SU-DHL-6 (cell line): ENCODE results near the gene EPX.

ENCODE experiments used
- H2AFZ ChIP-seq: fragments of 200-600 bp; sonication (generic); 2 replicates; pipeline ENCODE4 v1.6.1; 2014; ENCODE audit warnings: low read depth, mild to moderate bottlenecking, moderate library complexity, mixed read lengths, antibody characterized with exemption, low read length; ENCODE audit not compliant: severe bottlenecking
- H3F3A ChIP-seq: fragments of 200-600 bp; shearing (Covaris generic); 2 replicates; pipeline ENCODE4 v1.6.0; 2016; ENCODE audit warnings: antibody characterized with exemption, mild to moderate bottlenecking; ENCODE audit not compliant: insufficient read depth
- H3K27ac ChIP-seq: fragments of 200-600 bp; sonication (generic); 2 replicates; pipeline ENCODE4 v1.5.1; 2016; ENCODE audit warnings: low read depth, mild to moderate bottlenecking, low read length, moderate library complexity, mixed read lengths
- H3K27me3 ChIP-seq: fragments of 200-600 bp; sonication (generic), shearing (Covaris generic); 2 replicates; pipeline ENCODE4 v1.6.0; 2014; ENCODE audit warnings: mild to moderate bottlenecking, low read length
- H3K36me3 ChIP-seq: fragments of 200-600 bp; sonication (generic); 2 replicates; pipeline ENCODE4 v1.6.1; 2014; ENCODE audit warnings: mild to moderate bottlenecking, low read length, mixed read lengths
- H3K4me2 ChIP-seq: fragments of 300-600, 200-600 bp; shearing (Covaris generic), sonication (generic); 2 replicates; pipeline ENCODE4 v1.6.0; 2014; ENCODE audit warnings: low read length, low read depth, mild to moderate bottlenecking; ENCODE audit not compliant: poor library complexity, severe bottlenecking
- H3K4me3 ChIP-seq: fragments of 200-600 bp; sonication (generic); 2 replicates; pipeline ENCODE4 v1.5.1; 2014; ENCODE audit warnings: antibody characterized with exemption, low read length, mild to moderate bottlenecking, mixed read lengths; ENCODE audit not compliant: insufficient read depth, poor library complexity, severe bottlenecking
- H3K79me2 ChIP-seq: fragments of 200-600 bp; sonication (generic); 2 replicates; pipeline ENCODE4 v1.6.1; 2014; ENCODE audit warnings: mild to moderate bottlenecking, low read length, moderate library complexity; ENCODE audit not compliant: insufficient read depth
- H3K9ac ChIP-seq: fragments of 200-600 bp; sonication (generic); 2 replicates; pipeline ENCODE4 v1.7.0; 2014; ENCODE audit warnings: mild to moderate bottlenecking, low read length
- H3K9me2 ChIP-seq: fragments of 200-600 bp; sonication (generic); replicated peaks from 2 replicates; pipeline ENCODE4 v1.6.1; 2014; ENCODE audit warnings: low read length; ENCODE audit not compliant: insufficient read depth
- H3K9me3 ChIP-seq: fragments of 200-600 bp; sonication (generic); 2 replicates; pipeline ENCODE4 v1.6.1; 2014; ENCODE audit warnings: low read length, mixed read lengths; ENCODE audit not compliant: insufficient read depth
- H4K20me1 ChIP-seq: fragments of 200-600 bp; sonication (generic); 2 replicates; pipeline ENCODE4 v1.6.1; 2014; ENCODE audit warnings: low read depth, mild to moderate bottlenecking, antibody characterized with exemption, low read length, moderate library complexity, mixed read lengths
- EZH2phosphoT487 ChIP-seq: fragments of 200-600 bp; sonication (generic), shearing (Covaris generic); conservative IDR thresholded peaks from 2 replicates; pipeline ENCODE4 v1.6.1; 2018; ENCODE audit warnings: mild to moderate bottlenecking, antibody characterized with exemption, low read length, moderate library complexity, mixed read lengths
- TF ChIP-seq, protein P1 (sequence below): fragments of 200-600 bp; sonication (generic); IDR thresholded peaks from one replicate; pipeline ENCODE4 v1.5.1; 2017; ENCODE audit warnings: antibody characterized with exemption, mild to moderate bottlenecking, low read length, moderate library complexity; ENCODE audit not compliant: insufficient read depth, poor library complexity, severe bottlenecking

EPX gene

DNA sequence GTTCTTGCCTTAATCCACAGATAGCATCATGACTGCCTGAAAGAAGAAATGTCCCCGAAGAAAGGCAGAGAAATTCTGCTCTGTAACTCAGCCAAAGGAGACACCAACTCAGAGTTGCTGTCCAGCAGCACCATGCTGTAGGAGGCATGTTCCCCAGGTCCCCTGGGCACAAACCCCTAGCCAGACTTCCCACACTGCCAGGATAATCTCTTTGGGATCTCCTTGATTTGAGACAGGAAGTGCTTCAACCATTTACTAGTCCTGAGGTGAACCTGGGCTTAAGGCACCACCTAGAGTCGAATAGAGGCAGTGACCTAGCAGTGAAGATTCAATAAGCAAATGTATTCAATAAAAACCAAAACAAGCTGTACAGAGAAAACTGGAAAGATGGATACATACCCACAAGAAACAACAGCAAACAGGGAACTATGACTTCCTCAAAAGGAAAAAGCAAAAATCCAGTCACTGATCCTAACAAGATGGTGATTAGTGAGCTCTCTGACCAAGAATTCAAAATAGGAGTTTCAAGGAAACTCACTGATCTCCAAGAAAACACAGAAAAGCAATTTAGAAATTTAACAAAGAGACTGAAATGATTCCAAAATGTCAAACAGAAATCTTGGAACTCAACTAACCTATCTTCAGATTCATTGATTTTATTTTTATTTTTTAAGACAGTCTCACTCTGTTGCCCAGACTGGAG, 20.0 kb upstream of the EPX start:
- TF ChIP-seq, protein P1, sequence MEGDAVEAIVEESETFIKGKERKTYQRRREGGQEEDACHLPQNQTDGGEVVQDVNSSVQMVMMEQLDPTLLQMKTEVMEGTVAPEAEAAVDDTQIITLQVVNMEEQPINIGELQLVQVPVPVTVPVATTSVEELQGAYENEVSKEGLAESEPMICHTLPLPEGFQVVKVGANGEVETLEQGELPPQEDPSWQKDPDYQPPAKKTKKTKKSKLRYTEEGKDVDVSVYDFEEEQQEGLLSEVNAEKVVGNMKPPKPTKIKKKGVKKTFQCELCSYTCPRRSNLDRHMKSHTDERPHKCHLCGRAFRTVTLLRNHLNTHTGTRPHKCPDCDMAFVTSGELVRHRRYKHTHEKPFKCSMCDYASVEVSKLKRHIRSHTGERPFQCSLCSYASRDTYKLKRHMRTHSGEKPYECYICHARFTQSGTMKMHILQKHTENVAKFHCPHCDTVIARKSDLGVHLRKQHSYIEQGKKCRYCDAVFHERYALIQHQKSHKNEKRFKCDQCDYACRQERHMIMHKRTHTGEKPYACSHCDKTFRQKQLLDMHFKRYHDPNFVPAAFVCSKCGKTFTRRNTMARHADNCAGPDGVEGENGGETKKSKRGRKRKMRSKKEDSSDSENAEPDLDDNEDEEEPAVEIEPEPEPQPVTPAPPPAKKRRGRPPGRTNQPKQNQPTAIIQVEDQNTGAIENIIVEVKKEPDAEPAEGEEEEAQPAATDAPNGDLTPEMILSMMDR, result peak; percentile 72
- no peak for TF ChIP-seq EZH2phosphoT487
- H3K27ac ChIP-seq, result no peak overlapping the region
- no peaks in the 10 kb centered on the region for H3F3A ChIP-seq
- no peaks in the 10 kb centered on the region for H3K27me3 ChIP-seq
- no peak overlapping the region for H2AFZ ChIP-seq
- H3K79me2 ChIP-seq, result no peaks in the 10 kb centered on the region
- H3K9ac ChIP-seq, result no peak overlapping the region
- no peak overlapping the region for H3K4me2 ChIP-seq
- no peaks in the 10 kb centered on the region for H3K36me3 ChIP-seq
- H4K20me1 ChIP-seq, result no peaks in the 10 kb centered on the region
- no peaks in the 10 kb centered on the region for H3K9me3 ChIP-seq
- H3K9me2 ChIP-seq, result no peaks in the 10 kb centered on the region
- H3K4me3 ChIP-seq, result no peak overlapping the region

DNA sequence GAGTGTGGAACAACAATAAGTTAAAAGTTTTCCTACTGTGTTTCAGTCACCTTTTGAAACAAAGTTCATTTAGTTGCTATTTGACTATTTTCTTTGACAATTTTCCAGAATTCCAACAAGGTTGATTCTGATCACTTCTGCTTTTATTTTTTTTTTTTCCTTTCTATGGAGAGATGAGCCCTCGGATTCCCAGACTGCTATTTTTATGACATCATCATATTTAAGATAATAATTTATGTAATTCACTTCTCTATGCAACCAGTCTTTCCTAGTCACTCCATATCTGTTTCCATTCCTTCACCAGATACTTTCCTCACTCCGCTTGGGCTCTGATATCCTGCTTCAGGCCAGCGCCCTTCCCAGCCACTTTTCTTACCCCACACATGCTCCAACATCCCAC, 17.7 kb upstream of the EPX start:
- H2AFZ ChIP-seq, result no peak overlapping the region
- no peak overlapping the region for H3K4me2 ChIP-seq
- no peaks in the 10 kb centered on the region for H3F3A ChIP-seq
- H3K36me3 ChIP-seq, result no peaks in the 10 kb centered on the region
- TF ChIP-seq, protein P1, result no peak
- TF ChIP-seq EZH2phosphoT487, result no peak
- H3K9ac ChIP-seq, result no peak overlapping the region
- no peaks in the 10 kb centered on the region for H3K9me2 ChIP-seq
- H3K27ac ChIP-seq, result no peak overlapping the region
- no peaks in the 10 kb centered on the region for H3K9me3 ChIP-seq
- H4K20me1 ChIP-seq, result no peaks in the 10 kb centered on the region
- H3K79me2 ChIP-seq, result no peaks in the 10 kb centered on the region
- no peaks in the 10 kb centered on the region for H3K27me3 ChIP-seq
- no peak overlapping the region for H3K4me3 ChIP-seq

DNA sequence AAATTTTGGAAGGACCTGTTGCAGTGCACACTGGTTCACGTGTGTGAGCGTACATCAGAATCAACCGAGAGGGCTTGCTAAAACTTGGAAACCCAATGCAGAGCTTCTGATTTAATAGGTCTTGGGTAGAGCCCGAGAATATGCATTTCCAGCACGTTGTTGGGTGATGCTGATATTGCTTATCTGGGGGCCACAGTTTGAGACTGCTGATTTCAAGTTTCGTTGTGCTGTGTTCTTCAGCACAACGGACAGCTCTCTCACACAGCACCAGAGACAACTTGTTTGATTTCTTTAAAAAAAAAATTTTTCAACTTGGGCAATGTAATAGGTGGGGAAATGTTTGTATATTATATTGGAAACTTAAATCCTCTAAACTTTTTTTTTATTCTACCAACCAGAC, 16.3 kb upstream of the EPX start:
- Histone ChIP-seq H3K9ac (no peak overlapping the region), H3K4me2 (no peak overlapping the region), H3K27me3 (no peaks in the 10 kb centered on the region), H3K9me3 (no peaks in the 10 kb centered on the region), H4K20me1 (no peaks in the 10 kb centered on the region), H3K27ac (no peak overlapping the region), H3K4me3 (no peak overlapping the region), H3K79me2 (no peaks in the 10 kb centered on the region), H3K36me3 (no peaks in the 10 kb centered on the region), H3K9me2 (no peaks in the 10 kb centered on the region), H2AFZ (no peak overlapping the region), H3F3A (no peaks in the 10 kb centered on the region)
- TF ChIP-seq, protein P1, result no peak
- no peak for TF ChIP-seq EZH2phosphoT487
